ENCODE results near the gene CLEC2L.

GRCh38 chr7:139563856-139564255, 40.4 kb downstream of the CLEC2L start:
- no peak for TF ChIP-seq POLR2A (IDR thresholded peaks at IDR 0.05)
- no peak for TF ChIP-seq CTCF (IDR thresholded peaks at IDR 0.05)
